NCI-H345 treated with DMSO at 0.1 percent for 48 hours (cell line): Measurements from ENCODE around the gene FGF3.
"Not testable (repeated sequence)": the region's sequence is repeated elsewhere in the genome, so short reads cannot be mapped to it uniquely, and the experiment has no call there.

Experiments used
- DNase-seq: peaks from one replicate; lab custom pipeline; 2025; ENCODE audit not compliant: unreplicated experiment; lab: John Stamatoyannopoulos, UW

FGF3 gene

DNA sequence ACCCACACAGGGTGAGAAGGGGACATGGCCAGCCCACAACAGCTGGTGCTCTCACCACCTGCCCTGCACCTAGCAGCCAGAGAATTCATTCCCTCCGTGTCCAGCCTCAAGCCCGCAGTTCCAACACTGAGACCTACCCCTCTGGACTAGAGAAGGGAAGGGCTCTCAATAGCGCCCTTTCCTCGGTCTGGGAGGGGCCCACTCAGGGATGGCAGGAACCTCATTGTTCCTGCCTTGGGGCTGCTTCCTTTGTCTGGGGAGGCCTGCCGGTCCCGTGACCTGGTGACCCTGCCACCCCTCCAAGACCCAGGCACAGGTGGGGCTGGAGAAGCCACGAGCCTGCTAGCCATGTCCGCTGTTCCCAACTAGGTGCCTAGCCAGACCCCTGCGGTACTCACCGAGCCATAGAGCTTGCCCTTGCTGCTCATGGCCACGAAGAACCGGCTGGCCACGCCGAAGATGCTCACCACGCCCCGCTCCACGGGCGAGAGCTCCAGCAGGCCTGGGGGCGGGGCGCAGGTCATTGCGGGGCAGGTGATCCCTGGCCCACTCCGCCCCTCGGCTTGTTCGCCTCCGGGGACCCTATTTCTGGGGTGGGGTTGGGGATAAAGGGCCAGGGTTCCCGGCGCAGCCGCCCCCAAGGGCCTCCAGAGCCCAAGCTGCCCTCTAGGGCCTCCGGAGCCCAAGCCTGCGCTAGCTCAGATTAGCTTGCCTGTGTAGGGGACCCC is 45.4 kb downstream of the FGF3 start:
- DNase-seq = no peak

DNA sequence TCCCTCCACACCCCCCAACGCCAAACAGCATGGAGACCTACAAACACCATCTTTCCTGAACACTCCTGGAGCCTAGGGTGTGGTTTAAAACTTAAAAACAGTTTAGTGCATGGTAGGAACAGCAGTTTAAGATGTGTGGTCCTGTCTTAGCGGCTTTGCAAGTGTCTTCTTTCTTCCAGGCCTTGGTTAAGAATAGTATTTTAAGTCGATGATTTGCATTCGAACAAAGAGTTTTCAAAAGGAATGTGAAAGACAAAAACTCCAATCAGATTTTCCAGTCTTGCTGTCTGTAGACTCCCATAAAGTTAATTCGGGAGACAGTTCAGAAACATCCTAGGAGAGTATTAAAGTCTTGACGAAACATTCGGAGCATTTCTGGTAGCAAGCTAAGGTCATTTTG is 47.8 kb downstream of the FGF3 start:
- DNase-seq = no peak

DNA sequence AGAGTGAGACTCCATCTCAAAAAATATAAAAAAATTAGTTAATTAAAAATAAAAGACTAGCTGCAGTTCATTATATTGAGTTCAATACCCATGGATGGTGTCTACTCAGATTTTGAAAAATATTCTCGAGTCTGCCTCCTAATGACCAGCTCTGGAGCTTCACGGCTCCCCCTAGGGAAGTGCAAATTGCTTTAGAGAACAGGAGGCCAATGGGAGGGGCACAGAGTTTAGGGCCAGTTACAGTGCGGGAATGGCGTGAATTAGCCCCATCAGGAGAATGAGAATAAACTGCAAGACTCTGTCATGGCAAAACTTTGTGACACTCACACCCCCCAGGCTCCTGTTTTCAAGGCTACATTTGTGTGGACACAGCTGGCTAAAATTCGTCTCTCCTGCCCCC is 48.7 kb downstream of the FGF3 start:
- DNase-seq = no peak

DNA sequence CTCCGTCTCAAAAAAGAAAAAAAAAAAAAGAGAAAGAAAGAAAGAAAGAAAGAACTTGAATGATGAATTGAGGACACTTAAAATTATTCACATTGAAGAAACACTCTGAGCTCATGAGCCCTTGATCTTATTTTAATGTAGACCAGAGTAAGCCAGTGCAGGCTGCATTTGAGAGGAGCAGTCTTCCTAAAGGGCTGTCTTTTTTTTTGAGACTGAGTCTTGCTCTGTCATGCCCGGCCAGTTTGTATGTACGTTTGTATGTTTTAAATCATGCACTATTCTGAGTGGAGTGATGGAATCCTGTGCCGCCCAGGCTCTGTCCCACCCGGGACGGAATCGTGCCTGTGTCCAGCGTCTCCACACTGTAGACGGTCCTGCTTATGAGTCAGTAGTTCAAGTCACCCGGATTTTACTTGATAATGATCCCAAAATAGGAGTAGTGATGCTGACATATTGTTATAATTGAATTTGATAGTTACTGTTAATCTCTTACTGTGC is 53.7 kb downstream of the FGF3 start:
- DNase-seq = no peak

DNA sequence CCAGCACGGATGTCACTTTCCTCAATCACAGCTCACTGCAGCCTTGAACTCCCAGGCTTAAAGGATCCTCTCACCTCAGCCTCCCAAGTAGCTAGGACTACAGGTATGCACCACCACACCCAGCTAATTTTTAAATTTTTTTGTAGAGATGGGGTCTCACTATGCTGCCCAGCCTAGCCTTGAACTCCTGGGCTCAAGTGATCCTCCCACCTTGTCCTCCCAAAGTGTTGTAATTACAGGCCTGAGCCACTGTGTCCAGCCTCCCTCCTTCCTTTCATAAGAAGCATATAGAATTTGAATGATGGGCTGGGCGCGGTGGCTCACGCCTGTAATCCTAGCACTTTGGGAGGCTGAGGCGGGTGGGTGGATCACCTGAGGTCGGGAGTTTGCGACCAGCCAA is 54.3 kb downstream of the FGF3 start:
- DNase-seq = not testable (repeated sequence)

DNA sequence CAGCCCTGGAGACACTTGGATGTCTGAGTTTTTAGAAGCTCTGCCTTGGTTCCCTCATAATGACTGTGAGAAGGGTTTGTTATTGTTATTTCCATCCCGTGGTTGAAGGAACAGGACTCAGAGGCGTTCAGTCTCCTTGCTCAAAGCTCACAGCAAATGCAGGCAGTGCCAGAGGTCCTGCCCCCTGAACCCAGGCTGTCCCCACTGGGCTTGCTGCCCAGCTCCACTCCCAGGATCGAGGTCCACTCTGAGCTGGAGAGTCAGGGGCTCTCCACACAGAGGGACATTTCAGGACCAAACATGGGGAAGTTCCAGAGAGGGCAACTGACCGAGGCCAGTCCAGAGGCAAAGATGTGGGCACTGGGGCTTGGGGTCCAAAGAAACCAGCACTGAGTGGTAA is 58.9 kb downstream of the FGF3 start:
- DNase-seq = no peak
